ENCODE data around the gene LIPA. TPM values are rescaled to one million over a fixed set of nuclear protein-coding genes. Genes with fewer than 3 reads are reported as not detected.

The LIPA gene
- total RNA-seq, 2 experiments from 2014 or later, result 8.9 to 19.4 TPM

DNA sequence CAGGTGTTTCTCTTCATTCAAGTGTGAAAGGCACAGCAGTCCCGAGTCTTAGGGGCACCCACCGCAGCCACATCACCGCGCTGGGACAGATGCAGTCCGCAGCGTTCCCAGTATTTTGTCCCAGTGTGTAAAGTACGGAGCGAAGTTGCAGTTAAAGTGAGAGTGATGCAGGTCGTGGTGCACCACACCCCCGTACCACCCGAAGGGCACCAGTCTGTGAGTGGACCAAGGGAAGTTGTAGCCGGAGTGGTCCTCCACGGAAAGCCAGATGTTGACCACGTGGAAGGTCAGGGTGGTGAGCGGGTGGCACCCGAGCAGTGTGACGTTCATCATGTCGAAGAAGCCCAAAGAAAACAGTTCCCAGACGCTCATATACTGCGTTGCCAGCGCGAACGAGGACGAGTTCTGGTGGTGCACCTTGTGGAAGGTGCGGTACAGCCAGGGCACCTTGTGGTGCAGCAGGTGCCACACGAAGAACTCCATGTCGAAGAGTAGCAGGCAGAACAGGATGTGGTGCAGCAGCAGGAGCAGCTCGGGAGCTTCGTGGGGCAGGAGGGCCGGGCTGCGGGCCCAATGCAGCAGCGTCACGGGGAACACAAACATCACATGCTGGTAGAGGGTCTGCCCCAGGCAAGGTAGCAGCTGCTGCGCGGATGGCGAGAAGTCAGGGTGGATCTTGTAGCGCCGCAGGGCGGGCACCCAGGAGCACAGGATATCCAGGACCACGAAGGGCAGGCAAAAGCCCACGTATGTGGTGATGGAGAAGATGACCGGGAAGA lies 45.0 kb downstream of the LIPA start:
- intact Hi-C loops (cut with micrococcal nuclease; ENCODE audit: unreplicated experiment), result no loop called here
- no peaks in the 10 kb centered on the region for H3K9me3 ChIP-seq (ENCODE audit: low read length)
- POLR2A ChIA-PET, result interaction anchor here (1.1 kb wide), 1 partner anchor 9 kb away, joined by 3 read pairs; no protein-coding TSS in a partner anchor
- H3K36me3 ChIP-seq (ENCODE audit: insufficient read depth, low read length), result no peaks in the 10 kb centered on the region
- no peak overlapping the region for H3K4me3 ChIP-seq (ENCODE audit: low read depth, low read length, poor library complexity, severe bottlenecking)
- no peak overlapping the region for H3K27ac ChIP-seq (ENCODE audit: low read depth, low read length, poor library complexity, severe bottlenecking)
- no peaks in the 10 kb centered on the region for H3K79me2 ChIP-seq (ENCODE audit: insufficient read depth, low read depth, low read length)
- no peak for DNase-seq (ENCODE audit: low spot score)
- TF ChIP-seq, protein P1, sequence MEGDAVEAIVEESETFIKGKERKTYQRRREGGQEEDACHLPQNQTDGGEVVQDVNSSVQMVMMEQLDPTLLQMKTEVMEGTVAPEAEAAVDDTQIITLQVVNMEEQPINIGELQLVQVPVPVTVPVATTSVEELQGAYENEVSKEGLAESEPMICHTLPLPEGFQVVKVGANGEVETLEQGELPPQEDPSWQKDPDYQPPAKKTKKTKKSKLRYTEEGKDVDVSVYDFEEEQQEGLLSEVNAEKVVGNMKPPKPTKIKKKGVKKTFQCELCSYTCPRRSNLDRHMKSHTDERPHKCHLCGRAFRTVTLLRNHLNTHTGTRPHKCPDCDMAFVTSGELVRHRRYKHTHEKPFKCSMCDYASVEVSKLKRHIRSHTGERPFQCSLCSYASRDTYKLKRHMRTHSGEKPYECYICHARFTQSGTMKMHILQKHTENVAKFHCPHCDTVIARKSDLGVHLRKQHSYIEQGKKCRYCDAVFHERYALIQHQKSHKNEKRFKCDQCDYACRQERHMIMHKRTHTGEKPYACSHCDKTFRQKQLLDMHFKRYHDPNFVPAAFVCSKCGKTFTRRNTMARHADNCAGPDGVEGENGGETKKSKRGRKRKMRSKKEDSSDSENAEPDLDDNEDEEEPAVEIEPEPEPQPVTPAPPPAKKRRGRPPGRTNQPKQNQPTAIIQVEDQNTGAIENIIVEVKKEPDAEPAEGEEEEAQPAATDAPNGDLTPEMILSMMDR (conservative IDR thresholded peaks at IDR 0.05; ENCODE audit: low read length), result no peak
- TF ChIP-seq EZH2phosphoT487 (IDR thresholded peaks at IDR 0.05; ENCODE audit: borderline replicate concordance, low read depth, low read length), result no peak
- H4K20me1 ChIP-seq (ENCODE audit: insufficient read depth, low read length), result no peaks in the 10 kb centered on the region
- H3K4me1 ChIP-seq (ENCODE audit: insufficient read depth, low read length, poor library complexity, severe bottlenecking), result peaks cover 15% of the 10 kb centered on the region
- no peak overlapping the region for H2AFZ ChIP-seq (ENCODE audit: low read length)
- H3K9me2 ChIP-seq (ENCODE audit: insufficient read depth, low read length), result no peaks in the 10 kb centered on the region
- H3K4me2 ChIP-seq (ENCODE audit: low read length), result peak overlapping the region; percentile 17; the same call in 1 of the 2 replicates
- no TSS peak for BruUV-seq (replicated peaks)
- CTCF ChIA-PET (ENCODE audit: unreplicated experiment), result no interaction called here

DNA sequence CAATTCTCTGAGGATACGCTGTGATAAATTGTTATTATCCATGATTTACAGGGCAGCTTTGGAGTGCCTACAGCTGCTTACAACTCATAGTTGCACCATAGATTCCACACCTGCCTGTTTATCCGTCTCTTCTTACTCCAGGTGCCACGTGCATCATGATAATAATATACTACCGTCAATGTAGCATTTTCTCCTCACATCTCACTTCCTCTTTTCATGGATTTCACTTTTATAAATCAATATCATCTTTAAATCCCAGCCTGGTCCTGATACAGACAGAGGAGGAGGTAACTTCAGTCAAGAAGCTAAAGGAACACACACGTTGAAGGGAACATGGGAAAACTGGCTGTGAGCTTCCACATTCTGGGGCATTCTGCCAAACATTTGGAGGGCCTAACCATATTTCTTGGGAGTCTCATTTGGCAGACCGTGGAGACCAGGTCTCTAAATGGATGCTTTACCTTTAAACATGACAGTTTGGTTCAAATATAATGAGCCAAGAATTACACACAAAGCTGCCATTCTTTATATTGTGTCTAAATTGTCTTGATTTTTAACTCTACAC lies 46.9 kb downstream of the LIPA start:
- Histone ChIP-seq H2AFZ (ENCODE audit: low read length) (no peak overlapping the region), H3K36me3 (ENCODE audit: insufficient read depth, low read length) (no peaks in the 10 kb centered on the region), H4K20me1 (ENCODE audit: insufficient read depth, low read length) (no peaks in the 10 kb centered on the region), H3K4me3 (ENCODE audit: low read depth, low read length, poor library complexity, severe bottlenecking) (no peak overlapping the region), H3K9me2 (ENCODE audit: insufficient read depth, low read length) (0 out of 2 replicates have a peak, but pooled peaks cover 2% of the 10 kb centered on the region), H3K27ac (ENCODE audit: low read depth, low read length, poor library complexity, severe bottlenecking) (no peak overlapping the region), H3K79me2 (ENCODE audit: insufficient read depth, low read depth, low read length) (no peaks in the 10 kb centered on the region), H3K4me2 (ENCODE audit: low read length) (no peak overlapping the region), H3K4me1 (ENCODE audit: insufficient read depth, low read length, poor library complexity, severe bottlenecking) (peaks cover 12% of the 10 kb centered on the region), H3K9me3 (ENCODE audit: low read length) (no peaks in the 10 kb centered on the region)
- BruUV-seq (replicated peaks), result no TSS peak
- CTCF ChIA-PET (ENCODE audit: unreplicated experiment), result interaction anchor here (1.0 kb wide), 1 partner anchor 203 kb away, joined by 3 read pairs; no protein-coding TSS in a partner anchor
- DNase-seq (ENCODE audit: low spot score), result peak; percentile 7
- POLR2A ChIA-PET, result interaction anchor here (0.5 to 1.1 kb wide), 3 partner anchors 11 to 206 kb away, joined by 3 to 4 read pairs (median 3); partner anchors contain the start of gene IFIT1
- intact Hi-C loops (cut with micrococcal nuclease; ENCODE audit: unreplicated experiment), result no loop called here
- no peak for TF ChIP-seq EZH2phosphoT487 (IDR thresholded peaks at IDR 0.05; ENCODE audit: borderline replicate concordance, low read depth, low read length)
- TF ChIP-seq, protein P1 (conservative IDR thresholded peaks at IDR 0.05; ENCODE audit: low read length), result no peak

DNA sequence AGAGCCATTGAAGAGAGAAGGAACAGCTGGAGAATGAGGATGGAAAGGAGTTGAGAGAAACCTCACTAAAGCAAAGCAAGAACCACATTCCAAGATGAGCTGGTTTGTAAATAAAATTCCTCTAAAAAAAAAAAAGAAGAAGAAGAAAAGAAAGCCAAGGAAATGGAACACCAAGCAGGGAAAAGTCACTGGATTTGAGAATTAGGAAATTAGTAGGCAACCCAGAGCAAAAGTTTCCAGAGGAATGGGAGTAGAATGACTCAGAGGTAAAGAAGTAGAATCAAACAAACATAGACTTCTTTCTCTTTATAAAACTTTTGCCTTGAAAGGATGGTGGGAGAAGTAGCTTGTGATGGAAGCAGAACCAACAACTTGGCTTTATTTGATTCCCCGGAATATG lies 48.3 kb downstream of the LIPA start:
- no peak overlapping the region for H3K4me2 ChIP-seq (ENCODE audit: low read length)
- intact Hi-C loops (cut with micrococcal nuclease; ENCODE audit: unreplicated experiment), result no loop called here
- no peaks in the 10 kb centered on the region for H3K9me3 ChIP-seq (ENCODE audit: low read length)
- ChIA-PET CTCF (ENCODE audit: unreplicated experiment) (no interaction called here), POLR2A (no interaction called here)
- TF ChIP-seq, protein P1 (conservative IDR thresholded peaks at IDR 0.05; ENCODE audit: low read length), result no peak
- TF ChIP-seq EZH2phosphoT487 (IDR thresholded peaks at IDR 0.05; ENCODE audit: borderline replicate concordance, low read depth, low read length), result no peak
- H3K4me1 ChIP-seq (ENCODE audit: insufficient read depth, low read length, poor library complexity, severe bottlenecking), result peaks cover 5% of the 10 kb centered on the region
- DNase-seq (ENCODE audit: low spot score), result no peak
- H2AFZ ChIP-seq (ENCODE audit: low read length), result no peak overlapping the region
- 0 out of 2 replicates have a peak, but pooled peaks cover 2% of the 10 kb centered on the region for H3K9me2 ChIP-seq (ENCODE audit: insufficient read depth, low read length)
- no peaks in the 10 kb centered on the region for H3K79me2 ChIP-seq (ENCODE audit: insufficient read depth, low read depth, low read length)
- no peaks in the 10 kb centered on the region for H3K36me3 ChIP-seq (ENCODE audit: insufficient read depth, low read length)
- H3K4me3 ChIP-seq (ENCODE audit: low read depth, low read length, poor library complexity, severe bottlenecking), result no peak overlapping the region
- BruUV-seq (replicated peaks), result no TSS peak
- no peaks in the 10 kb centered on the region for H4K20me1 ChIP-seq (ENCODE audit: insufficient read depth, low read length)
- H3K27ac ChIP-seq (ENCODE audit: low read depth, low read length, poor library complexity, severe bottlenecking), result no peak overlapping the region
